ENCODE results near the gene SERTAD2. TPM values are rescaled to one million over a fixed set of nuclear protein-coding genes. Genes with fewer than 3 reads are reported as not detected.

SERTAD2 gene
- total and polyA plus RNA-seq, 2 of the 4 experiments (the other 2 are of a cell fraction): 5.0 to 11.0 TPM

DNA sequence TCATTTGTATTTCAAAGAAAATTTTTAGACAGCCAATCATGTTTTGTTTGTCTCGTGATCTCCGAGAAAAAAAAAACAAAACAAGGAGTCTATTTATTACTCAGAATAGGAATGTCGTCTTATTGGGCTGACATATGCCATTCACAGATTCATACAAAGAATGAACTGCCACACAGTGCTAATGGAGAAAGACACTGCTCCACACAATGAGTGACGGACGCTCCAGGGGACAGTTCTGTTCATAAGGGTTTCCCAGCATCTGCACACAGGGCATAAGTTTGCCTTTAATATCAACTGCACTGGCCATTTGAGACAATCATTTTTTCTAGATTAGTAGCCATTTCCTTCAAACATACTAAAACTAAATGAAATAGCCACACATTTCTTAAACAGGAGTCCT is 3.4 kb downstream of the SERTAD2 start:
- ATAC-seq (ENCODE audit: low read depth): no peak
- peaks cover 41% of the 10 kb centered on the region for H4K20me1 ChIP-seq (ENCODE audit: insufficient read depth, low read length)
- WGBS, 2 experiments (ENCODE audit: extremely low coverage in 2 of 2, insufficient read length in 1 of 2): no CpG with 5 or more reads among the region's 5 CpGs

More for the DNA sequence above, 3.4 kb downstream of the SERTAD2 start:
- BruUV-seq (replicated peaks): no TSS peak
- no peak overlapping the region for H2BK20ac ChIP-seq (ENCODE audit: low read depth, low read length)
- POLR2A ChIA-PET (ENCODE audit: unreplicated experiment): no interaction called here
- no peaks in the 10 kb centered on the region for H3K36me3 ChIP-seq (ENCODE audit: control insufficient read depth, insufficient read depth, low read length)
- H3K27ac ChIP-seq (ENCODE audit: insufficient read depth, low read length): no peak overlapping the region
- no peak overlapping the region for H2AK9ac ChIP-seq (replicated peaks; ENCODE audit: low read depth, low read length, poor library complexity)
- H4K5ac ChIP-seq (ENCODE audit: low read depth, low read length): no peak overlapping the region
- H3K4me2 ChIP-seq (ENCODE audit: low read depth, low read length): no peak overlapping the region
- H3K27me3 ChIP-seq (ENCODE audit: control insufficient read depth, insufficient read depth, low read length): no peaks in the 10 kb centered on the region
- no peaks in the 10 kb centered on the region for H3K9me1 ChIP-seq (ENCODE audit: insufficient read depth, low read length)
- H3K4ac ChIP-seq (ENCODE audit: low read depth, low read length): no peak overlapping the region
- in situ Hi-C loops (cut with MboI; ENCODE audit: low sequenced_read_pairs) (no loop called here), dilution Hi-C loops (cut with HindIII; ENCODE audit: low sequenced_read_pairs, unreplicated experiment) (no loop called here), intact Hi-C loops (cut with micrococcal nuclease) (loop anchor here (5.0 kb wide), 1 partner anchor 82 kb away; no protein-coding TSS in a partner anchor)
- DNase-seq: no peak
- H2BK15ac ChIP-seq (ENCODE audit: low read depth, low read length): no peak overlapping the region
- no peak overlapping the region for H4K8ac ChIP-seq (ENCODE audit: low read depth in 2 of 2, low read length in 2 of 2)
- TF ChIP-seq ELK1 (IDR thresholded peaks at IDR 0.05; ENCODE audit: borderline replicate concordance, low read depth, low read length) (no peak), BHLHE40 (IDR thresholded peaks at IDR 0.05; ENCODE audit: low read depth, low read length) (no peak), CHD1 (IDR thresholded peaks at IDR 0.05; ENCODE audit: low read depth, low read length) (no peak), CTCF (conservative IDR thresholded peaks at IDR 0.05; ENCODE audit: low read depth, low read length) (no peak), MAFK (IDR thresholded peaks at IDR 0.05; ENCODE audit: low read depth, low read length) (no peak), POLR2A (IDR thresholded peaks at IDR 0.05; ENCODE audit: low read depth, low read length) (no peak), RAD21 (IDR thresholded peaks at IDR 0.05; ENCODE audit: low read length) (no peak), FOS (IDR thresholded peaks at IDR 0.05; ENCODE audit: low read depth, low read length) (no peak), SMC3 (IDR thresholded peaks at IDR 0.05; ENCODE audit: low read depth, low read length) (no peak), RCOR1 (IDR thresholded peaks at IDR 0.05; ENCODE audit: insufficient replicate concordance, low read length) (no peak), CEBPB (IDR thresholded peaks at IDR 0.05; ENCODE audit: low read depth, low read length) (no peak), RFX5 (IDR thresholded peaks at IDR 0.05; ENCODE audit: low read depth, low read length) (no peak)
- H2AFZ ChIP-seq (replicated peaks; ENCODE audit: low read length, poor library complexity): no peak overlapping the region
- no peak overlapping the region for H2AK5ac ChIP-seq (ENCODE audit: low read depth, low read length)
- no peaks in the 10 kb centered on the region for H3K9me3 ChIP-seq (ENCODE audit: control insufficient read depth, insufficient read depth, low read length)
- H3K23ac ChIP-seq (ENCODE audit: low read depth, low read length): no peak overlapping the region
- CTCF ChIA-PET: interaction anchor here (0.8 kb wide), 1 partner anchor 101 kb away, joined by 3 read pairs; no protein-coding TSS in a partner anchor
- no peak overlapping the region for H2BK5ac ChIP-seq (ENCODE audit: low read depth, low read length, poor library complexity, severe bottlenecking)
- H2BK120ac ChIP-seq (ENCODE audit: low read depth, low read length): no peak overlapping the region
- H4K91ac ChIP-seq (ENCODE audit: insufficient read depth, low read depth, low read length): no peak overlapping the region
- no peak overlapping the region for H3K18ac ChIP-seq (ENCODE audit: low read depth, low read length)
- H3K4me3 ChIP-seq (ENCODE audit: insufficient read depth, low read depth, low read length): no peak overlapping the region
- H3K79me1 ChIP-seq (ENCODE audit: low read depth in 1 of 2, low read length in 2 of 2): peaks cover 13 to 40% of the 10 kb centered on the region in 2 experiments; a peak in 3 of 4 replicates
- no peak overlapping the region for H3K9ac ChIP-seq (ENCODE audit: low read depth, low read length)
- peaks cover 4% of the 10 kb centered on the region for H3K4me1 ChIP-seq (ENCODE audit: control insufficient read depth, insufficient read depth, low read length)
- no peak overlapping the region for H3K56ac ChIP-seq (ENCODE audit: extremely low read depth, insufficient read depth, low read length)
- H3K14ac ChIP-seq (replicated peaks; ENCODE audit: low read depth, low read length): no peak overlapping the region
